GM20000 (cell line): Measurements from ENCODE around the gene MCF2L2.
A peak's percentile ranks its signal among the peaks of the same experiment; 100 is the strongest.
"Not testable (repeated sequence)": the region's sequence is repeated elsewhere in the genome, so short reads cannot be mapped to it uniquely, and the experiment has no call there.

Experiments used
- DNase-seq: peaks from one replicate; pipeline ENCODE4 v3.0.0; 2012; ENCODE audit warnings: low spot score
- CTCF ChIP-seq: IDR thresholded peaks from 2 replicates; pipeline ENCODE4 v1.5.1; 2012; ENCODE audit warnings: mild to moderate bottlenecking, control low read depth; ENCODE audit errors: extremely low read depth, missing control alignments

MCF2L2 gene

GRCh38 chr3:183434503-183434902, 6.1 kb upstream of the MCF2L2 start:
- no peak for DNase-seq

GRCh38 chr3:183430325-183430957, 2.0 kb upstream of the MCF2L2 start:
- TF ChIP-seq CTCF: no peak
- DNase-seq: no peak

More at GRCh38 chr3:183434503-183434902, 6.1 kb upstream of the MCF2L2 start:
- no peak for TF ChIP-seq CTCF

- no peak for TF ChIP-seq CTCF
- DNase-seq: peak; percentile 64
Measured at GRCh38 chr3:183427876-183428446, 458 bp downstream of the MCF2L2 start.

- no peak for TF ChIP-seq CTCF
- no peak for DNase-seq
Measured at GRCh38 chr3:183427196-183427875, 1.1 kb downstream of the MCF2L2 start.

GRCh38 chr3:183418807-183419206, 9.6 kb downstream of the MCF2L2 start:
- not testable (repeated sequence) for DNase-seq

GRCh38 chr3:183411216-183411922, 17.1 kb downstream of the MCF2L2 start:
- DNase-seq: no peak
- TF ChIP-seq CTCF: no peak

GRCh38 chr3:183410759-183411158, 17.7 kb downstream of the MCF2L2 start:
- TF ChIP-seq CTCF: no peak
- no peak for DNase-seq
